ENCODE results near the gene LRMDA.

DNA sequence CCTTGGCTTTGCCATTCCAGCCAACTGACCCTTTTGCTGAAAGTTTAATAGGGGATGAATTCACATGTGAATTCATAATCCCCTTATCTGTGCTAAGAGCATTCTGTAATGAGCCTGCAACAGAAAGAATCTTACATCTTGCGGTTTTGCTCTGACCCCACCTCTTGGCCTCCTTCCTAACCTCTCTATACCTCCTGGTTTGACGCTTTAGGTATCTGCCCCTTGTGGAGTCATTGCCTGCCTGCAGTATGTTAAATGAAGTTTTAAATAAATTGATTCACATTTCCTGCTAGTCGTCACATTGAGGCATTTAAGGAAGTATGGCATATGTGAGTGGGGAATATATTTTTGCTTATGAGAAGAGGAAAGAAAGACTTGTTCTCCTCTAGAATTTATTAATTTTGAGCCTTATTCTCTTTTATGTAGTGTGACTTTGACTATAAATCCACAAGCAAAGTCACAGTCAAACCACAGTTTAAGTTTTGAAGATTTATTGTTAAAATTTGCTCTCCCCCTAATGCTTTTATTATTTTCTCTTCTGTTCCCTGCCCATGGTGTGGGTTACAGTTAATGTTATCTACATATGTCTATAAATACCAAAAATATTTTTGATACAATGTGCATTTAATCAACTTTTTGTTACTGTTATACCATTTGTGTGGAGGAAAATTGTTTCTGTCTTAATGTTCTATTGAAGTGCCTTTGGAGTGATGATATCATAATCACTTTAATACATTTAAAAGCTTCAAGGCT lies 60.9 kb downstream of the LRMDA start:
- TF ChIP-seq, protein P1, sequence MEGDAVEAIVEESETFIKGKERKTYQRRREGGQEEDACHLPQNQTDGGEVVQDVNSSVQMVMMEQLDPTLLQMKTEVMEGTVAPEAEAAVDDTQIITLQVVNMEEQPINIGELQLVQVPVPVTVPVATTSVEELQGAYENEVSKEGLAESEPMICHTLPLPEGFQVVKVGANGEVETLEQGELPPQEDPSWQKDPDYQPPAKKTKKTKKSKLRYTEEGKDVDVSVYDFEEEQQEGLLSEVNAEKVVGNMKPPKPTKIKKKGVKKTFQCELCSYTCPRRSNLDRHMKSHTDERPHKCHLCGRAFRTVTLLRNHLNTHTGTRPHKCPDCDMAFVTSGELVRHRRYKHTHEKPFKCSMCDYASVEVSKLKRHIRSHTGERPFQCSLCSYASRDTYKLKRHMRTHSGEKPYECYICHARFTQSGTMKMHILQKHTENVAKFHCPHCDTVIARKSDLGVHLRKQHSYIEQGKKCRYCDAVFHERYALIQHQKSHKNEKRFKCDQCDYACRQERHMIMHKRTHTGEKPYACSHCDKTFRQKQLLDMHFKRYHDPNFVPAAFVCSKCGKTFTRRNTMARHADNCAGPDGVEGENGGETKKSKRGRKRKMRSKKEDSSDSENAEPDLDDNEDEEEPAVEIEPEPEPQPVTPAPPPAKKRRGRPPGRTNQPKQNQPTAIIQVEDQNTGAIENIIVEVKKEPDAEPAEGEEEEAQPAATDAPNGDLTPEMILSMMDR (IDR thresholded peaks at IDR 0.05), result no peak
- no peak for TF ChIP-seq POLR2A (IDR thresholded peaks at IDR 0.05)
